HG03565 (cell line): ENCODE measurements around the gene FOXF2.

ENCODE experiments used
- ATAC-seq: cut with Tn5 transposase; IDR thresholded peaks from one replicate; pipeline ENCODE4 v1.9.1; 2021; ENCODE audit warnings: mild to moderate bottlenecking, moderate library complexity; ENCODE audit not compliant: unreplicated experiment

FOXF2 gene

DNA sequence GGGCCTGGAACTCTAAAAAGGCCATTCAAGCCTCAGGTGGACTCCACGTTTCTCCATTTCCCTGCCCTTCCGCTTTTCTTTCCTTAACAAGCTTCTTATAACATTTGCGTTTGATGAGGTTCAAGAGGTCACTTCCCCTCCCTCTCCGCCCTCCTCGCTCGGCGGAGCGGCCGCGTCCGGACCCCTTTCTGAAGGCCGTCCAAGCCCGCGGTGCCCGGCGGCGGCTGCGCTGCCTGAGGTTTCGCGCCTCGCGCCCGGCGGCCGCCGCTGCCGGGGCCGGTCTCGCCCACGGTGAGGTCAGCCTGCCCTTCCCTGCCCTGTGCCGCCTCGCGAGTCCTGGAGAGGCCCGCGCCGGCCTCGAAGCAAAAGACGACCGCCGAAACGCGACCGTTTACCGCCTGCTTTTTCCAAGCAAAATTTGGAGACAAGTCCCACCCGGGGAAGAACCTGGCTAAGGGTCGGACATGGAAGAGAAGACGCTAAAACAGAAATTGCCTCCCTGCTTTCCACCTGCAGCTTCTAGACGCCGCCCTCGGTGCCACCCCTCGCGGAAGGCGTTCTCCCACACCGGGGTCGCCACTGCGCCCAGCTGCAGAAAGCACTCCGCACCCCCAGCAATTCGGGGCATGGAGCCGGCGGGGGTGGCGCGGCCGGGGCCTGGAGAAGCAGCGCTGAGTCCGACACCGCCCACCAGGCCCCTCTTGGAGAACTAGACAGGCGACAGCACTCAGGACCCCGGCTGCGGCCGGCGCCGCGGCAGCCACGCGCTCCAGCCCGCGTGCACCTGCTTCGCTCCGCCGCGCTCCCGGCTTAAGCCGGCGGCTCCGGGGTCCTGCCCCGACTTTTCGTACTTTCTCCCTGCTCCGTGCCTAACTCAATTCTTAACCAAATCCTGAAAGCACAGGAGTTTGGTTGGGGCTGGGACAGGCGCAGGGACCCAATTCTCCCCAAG lies 11.0 kb upstream of the FOXF2 start:
- ATAC-seq, result no peak

DNA sequence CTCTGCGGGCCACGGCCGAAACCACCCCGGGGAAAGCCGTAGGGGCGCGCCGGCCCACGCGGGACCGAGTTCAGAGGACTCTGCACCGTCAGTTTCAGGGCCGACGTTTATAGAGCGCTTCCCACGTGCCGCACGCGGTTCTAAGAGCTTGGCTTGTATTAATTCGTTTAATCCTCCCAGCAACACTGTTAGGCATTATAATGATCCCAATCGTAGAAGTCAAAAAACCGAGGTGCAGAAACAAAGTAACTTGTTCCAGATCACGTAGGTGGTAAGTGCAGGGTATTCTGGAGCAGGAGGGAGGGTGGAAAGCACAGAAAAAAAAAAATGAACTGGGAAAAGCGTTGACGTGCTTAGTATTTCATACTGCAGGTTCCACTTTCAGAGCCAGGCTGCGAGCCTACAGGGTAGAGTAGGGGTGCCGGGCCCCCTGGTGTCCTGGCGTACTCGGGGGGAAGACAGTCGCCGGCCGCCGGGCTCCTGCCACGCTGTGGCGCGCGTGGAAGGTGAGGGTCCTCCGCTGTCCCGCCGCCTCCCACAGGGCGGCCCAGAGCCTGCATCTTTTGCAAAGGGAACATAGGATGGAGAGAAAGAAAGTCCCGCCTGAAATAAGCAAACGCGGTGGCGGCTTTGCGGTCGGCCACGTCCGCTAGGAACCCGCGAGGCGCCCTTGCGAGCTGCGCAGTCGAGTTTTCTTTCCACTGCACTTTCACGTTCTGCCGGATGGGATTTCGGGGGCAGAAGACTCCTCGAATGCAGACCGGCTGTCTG lies 10.2 kb upstream of the FOXF2 start:
- no peak for ATAC-seq

DNA sequence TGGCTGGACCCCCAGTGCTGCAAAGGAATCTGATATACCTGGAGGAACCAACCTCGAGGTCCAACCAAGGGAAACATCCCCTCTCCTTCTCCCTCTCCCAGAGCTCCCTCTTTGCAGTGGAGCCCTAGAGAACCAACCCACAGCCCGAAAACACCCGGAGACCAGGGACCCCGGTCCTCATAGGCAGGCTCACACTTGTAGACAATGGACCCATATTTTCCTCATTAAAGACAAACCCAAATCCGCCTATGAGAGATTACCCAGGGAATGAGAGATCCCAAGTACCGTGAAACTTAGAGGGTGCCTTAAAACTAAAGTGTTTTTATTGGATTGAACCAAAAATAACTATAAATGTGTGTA lies 9.6 kb upstream of the FOXF2 start:
- ATAC-seq, result no peak

DNA sequence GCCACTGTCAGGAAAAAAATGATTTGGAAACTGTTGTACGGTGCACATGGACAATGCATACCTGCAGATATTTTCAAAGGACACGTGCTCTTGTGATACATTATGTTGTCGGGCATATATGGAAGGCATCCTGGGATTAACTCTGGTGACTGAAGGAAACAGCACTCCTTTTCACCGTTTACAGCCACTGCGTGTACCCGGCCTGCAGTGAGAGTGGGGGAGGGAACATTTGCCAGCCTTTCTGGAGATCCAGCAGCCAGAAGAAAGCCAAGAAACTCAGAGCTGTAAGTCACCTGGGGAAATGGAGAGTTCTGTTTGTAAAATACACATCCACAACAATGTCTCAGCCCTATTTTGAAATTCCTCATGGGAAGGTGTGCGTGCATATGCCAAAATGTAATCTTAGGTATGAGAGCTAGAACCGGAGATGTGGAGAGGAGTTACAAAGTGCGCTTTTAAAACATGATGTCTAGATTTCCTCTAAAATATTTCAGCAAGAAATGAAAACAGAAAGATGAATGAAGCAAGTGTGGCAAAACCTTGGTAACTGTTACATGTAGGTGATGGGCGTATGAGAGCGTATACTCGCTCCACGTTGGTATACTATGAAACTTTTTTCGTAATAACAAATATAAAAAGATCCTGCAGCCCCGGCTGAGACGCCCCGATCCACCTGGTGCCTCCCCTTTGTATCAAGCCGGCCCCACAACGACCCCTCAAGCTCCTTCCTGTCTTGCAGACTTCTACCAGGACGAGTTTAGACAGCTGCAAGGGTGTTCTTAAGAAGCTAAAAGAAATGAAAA lies 8.6 kb upstream of the FOXF2 start:
- ATAC-seq, result no peak

DNA sequence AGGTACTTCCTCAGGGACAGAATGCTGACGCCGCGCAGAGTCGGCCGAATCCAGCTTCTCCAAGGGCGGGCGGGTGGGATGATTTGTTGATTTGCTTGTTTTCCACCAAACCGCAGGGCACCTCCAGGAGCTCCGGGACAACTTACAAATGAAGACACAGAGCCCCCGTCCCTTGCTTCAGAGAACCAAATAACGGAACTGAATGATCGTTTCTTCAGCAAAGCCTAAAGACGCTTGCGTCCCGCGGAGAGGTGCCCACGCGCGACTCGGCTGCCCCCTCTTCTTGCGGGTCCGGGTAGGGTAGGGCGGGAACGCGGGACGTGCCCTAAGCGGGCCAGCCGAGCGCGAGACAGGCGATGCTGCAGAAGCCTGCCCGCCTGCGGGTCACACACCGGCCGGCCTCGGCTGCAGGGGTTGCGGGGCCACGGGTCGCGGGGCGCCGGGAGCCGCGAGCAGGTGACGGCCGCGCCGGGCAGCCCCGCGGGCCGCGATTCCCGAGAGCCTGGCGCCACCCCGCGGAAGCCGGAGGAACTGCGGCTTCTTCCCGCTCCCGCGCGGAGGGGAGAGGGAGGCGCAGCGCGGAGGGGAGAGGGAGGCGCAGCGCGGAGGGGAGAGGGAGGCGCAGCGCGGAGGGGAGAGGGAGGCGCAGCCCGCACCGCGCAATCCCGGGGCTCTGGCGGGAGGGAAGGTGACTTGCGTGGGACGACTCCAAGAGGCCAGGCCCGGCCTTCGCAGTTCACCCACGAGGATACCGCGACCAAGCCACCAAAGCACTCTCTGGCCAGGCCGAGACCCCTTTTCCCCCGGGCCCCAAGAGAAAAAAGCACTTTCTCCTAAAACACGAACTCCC lies 7.7 kb upstream of the FOXF2 start:
- ATAC-seq, result no peak

DNA sequence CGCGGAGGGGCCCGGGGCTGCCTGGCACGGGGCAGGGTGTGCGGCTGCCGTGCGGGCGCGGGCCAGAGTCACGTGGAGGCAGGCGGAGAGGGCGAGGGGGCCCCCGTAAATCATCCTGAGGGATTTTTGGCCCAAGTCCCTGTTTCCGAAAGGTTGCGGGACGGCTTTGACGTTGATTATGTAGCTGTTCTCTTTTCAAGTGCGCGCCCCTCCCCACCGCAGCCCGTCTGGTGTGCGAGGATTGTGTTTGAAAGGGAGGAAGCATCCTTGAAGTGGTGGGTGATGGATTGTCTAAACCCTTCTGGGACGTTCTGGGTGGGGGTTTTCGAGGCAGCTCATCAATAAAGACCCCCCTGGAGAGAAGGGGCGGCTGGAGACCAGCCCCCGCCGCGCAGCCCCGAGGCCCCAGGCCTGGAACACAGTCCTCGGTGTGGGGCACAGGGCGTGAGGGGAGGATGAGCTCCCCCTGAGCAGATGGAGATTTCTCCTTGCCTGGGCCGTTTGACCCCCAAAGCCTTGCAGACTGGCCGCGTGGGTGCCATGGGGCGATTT lies 7.0 kb upstream of the FOXF2 start:
- no peak for ATAC-seq

DNA sequence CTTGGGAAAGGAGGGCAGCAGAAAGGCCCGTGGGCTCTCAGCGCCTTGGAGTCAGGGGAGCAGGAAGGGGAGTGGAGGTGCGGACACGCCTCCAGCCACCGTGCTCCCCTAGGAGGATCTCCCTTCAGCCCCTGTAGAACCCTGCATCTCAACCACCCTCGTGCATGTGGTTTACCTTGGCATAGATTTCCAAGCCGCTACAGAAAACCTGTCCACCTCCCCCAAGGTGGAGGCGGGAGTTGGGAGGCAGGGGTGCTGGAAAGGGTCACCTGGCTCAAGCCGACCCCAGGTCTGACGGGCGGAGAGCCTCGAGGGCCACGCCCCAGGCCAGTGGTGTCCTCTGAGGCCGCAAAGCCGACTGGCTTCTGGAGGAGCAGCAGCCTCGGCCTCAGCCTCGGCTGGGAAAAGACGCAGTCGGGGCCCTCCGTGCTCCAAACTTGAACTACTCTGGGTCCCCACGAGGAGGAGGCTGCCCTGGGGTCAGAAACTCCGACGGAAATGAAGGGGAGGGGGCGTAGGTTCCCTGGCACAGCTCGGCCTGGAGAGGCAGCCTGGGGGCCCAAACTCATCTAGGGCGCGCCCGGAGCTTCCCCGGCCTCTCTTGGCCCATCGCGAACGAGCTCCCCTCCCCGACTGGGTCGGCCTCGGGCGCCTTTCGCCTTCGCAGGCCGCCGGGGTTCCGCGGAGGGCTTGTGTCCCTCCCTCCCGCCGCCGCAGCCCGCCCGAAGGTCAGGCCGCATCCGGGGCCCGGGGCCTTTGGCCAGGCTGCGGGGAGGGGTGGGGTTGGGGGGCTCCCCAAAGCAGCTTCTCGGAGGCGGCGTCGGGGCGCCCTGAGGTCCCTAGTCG lies 6.3 kb upstream of the FOXF2 start:
- ATAC-seq, result no peak

DNA sequence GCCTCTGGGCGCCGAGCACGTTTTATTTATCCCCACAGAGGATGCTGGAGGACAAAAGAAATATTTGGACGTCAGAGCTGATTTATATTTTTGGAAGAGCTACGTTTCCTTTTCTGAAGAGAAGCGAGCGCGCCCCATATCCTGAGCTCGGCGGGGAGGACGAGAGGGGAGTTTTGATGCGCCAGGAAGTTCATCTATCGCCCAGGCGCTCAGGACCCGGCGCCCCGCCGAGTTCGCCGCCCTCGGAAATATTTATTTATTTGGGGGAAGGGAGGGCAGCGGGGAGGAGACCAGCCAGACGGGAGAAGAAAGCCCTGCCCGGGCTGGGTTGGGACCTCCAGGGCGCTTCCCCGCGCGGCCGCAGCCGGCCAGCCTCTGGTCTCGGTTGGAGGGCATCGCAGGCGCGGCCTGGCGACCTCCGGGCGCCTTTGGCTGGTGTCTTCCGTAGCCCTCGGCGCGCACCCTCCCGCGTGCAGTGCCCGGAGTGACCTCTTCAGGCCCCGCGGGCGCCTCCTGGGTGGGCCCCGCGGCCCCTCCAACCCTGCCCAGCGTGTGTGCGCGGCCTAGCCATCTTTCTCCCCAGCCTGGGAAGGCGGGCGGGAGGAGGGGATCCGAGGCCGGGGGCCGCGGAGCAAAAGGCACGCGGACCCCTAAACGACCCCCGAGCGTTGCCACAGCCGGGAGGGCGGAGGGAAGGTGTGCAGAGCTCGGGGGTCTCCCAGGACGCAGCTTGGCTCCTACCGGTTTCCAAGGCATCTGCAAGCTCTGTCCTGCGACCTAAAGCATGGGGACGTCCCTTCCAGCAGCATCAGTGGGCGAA lies 5.4 kb upstream of the FOXF2 start:
- no peak for ATAC-seq

DNA sequence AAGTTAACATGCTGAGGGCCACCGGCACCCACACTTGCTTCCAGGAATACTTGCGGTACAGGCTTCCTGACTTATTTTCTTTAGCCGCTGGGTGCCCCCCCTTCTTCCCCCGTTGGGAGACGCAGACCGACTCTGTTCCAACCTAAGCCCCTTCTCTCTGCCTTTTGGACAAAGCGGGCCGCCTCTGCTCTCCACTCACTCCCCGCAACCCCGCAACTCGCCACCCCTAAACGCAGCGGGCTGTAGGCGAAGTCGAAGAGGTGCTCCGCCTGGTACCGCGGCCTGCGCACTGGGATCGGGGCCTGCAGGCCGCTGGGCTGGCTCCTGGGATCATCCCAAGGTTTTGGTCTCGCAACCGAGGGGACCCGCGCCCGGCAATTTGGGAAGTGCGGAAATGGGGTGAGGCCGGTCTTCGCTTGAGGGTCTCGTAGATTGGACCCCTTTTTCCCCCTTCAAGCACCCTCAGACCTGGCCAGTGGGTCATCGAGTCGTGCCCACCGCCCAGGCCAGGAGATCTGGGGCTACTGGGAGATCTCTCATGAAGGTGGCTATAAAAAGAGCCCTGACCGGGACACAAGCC lies 4.7 kb upstream of the FOXF2 start:
- no peak for ATAC-seq

DNA sequence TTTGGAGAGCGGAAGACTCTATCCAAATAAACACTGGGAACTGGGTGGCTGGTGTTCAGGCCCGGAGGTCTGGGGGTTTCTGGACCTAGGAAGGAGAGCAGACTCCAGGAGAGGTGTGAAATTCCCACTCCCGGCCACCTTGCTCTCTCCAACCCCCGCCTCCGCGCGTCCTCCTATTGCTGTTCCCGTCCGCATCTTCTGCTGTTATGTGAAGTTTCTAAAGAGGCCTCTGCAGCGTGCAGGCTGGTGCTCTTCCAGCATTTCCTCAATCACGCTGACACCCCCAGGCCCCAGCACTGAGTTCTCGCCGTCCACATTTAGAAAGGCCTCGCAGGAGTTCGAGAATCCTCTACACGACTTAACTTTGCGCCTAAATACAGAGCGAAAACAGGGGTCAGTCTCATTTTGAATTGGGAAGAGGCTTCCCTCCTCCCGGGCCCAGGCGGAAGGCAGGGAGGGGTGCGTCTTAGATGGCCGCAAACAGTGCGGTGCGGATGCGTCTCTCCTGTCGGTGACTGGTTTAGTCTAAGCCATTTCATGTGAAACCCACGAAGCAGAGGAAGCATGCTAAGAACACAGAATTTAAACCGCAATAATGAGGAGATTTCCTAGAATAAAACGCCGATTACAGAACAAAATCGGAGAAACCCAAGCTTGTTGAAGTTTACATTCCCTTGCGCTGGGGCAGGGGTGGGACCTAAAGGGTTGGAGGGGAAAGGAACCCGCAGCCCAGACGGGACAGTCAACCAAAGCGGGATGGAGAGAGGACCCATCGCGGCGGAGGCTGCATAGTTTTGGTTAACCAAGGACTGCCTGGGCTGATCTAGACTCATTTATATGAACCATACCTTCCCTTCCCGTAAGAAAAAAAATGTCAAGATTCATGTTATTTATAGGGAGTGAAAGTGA lies 4.0 kb upstream of the FOXF2 start:
- no peak for ATAC-seq

DNA sequence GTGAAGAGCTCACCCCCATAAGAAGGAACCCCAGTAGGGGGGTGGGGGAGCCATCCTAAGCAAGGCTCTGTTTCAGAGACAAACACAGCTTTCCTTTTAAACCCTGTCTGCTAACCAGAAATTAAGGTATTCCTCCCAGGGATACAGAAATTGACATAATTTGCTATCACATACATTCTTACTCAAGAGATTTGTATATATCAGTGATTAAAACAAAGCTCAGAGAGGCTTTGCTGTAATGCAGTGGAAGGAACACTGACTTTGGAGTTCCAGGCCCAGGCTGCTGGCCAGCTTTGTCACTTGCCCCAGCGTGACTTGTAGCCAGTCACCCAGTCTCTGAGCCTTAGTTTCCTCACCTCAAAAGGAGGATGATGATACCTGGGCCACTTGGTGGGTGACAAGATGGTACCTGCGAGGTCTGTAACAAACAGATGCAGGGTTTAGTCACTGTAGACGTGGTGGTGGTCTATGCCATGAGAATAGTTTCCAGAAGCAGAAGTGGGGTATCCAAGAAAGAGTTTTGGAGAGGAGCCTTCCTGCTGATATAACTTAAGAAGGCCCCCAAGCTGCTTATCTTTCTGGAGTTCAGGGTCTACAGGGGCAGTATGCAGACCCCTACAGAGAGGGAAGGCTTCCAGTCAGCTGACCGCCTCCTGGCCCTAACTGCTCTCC lies 3.2 kb upstream of the FOXF2 start:
- no peak for ATAC-seq

DNA sequence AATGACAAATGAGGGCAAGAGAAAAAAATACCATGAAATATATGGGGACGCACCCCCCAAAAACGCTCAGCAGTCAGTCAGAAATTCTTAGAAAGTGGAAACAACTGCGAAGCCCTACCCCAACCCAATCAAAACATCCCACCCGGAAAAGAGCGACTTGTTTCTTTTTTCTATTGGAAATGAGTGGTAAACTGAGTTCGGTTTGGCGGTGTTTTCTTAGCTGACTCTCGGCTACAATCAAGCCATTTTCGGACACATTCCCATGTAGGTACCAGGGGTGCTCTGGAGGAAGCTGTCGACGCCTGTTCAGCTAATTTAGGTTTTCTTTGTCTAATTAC lies 1.9 kb upstream of the FOXF2 start:
- ATAC-seq, result no peak

DNA sequence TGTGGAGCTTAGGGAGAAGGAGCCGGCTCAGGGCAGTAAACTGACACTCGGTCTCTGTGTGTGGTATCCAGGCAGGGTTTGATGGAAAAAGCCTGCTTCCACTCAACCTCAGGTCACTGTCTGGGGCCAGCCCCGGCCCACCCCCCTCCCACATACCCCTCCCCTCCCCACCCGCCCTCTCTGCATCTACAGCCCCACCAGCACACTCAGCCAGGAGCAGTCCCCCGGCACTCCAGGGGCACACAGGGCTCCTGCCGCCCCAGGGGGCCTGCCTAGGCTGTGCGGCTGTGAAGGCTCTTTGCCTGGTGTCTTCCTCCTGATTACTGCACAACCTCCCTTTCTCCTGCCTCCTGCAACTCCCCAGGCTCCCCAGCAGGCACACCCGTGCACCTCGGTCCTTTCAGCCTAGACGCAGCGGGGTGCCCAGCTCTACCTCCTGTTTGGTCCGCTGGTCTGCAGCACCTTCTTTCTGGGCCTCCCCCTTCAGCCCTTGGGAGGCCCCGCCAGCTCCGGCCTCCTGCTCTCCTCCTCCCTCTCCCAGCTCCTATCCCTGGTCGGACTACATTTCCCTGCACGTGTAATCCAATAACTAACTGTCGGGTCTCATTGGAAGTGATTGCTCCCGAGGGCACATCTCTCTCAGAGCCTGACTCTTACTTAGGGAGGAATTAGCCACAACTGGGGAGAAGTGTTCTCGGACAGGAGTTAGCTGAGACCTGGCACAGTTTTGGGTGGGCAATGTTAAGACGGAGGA lies 1.3 kb upstream of the FOXF2 start:
- no peak for ATAC-seq

DNA sequence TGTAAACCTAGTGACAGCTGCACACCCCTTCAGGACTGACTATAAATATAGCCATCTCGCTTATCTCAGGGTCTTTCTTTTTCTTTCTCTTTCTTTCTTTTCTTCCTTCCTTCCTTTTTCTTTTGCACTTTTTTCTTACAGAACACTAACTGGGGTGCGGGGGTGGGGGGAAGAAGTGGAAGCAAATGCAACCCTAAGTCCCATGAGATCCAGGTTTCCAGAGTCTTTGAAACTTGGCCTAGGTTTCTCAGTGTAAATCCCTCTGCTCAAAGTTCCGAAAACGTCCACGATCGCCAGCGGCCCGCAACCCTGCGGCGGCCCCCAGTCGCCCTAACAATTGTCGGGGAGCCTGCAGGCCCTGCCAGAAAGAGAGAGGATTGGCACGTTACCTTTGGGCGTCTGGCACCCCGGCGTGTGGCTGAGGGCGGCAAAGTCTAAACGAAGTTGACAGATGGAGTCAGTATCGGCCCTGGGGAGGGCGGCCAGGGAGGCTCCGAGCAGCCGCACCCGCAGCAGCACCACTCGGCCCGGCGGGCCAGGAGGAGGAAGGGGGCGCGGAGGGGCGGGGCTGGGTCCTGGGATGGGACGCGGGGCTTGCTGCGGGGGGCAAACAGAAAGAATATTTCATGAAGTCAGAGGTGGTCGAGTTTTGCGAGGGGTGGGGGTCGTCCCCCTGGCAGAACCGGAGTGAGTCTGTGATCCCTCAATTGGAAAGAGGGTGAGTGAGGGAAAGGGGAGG lies 577 bp upstream of the FOXF2 start:
- ATAC-seq, result no peak
